ENCODE measurements around the gene MICAL2.

MICAL2 gene

GRCh38 chr11:12287374-12288211 lies 177.2 kb downstream of the MICAL2 start:
- no peak for DNase-seq (ENCODE audit: low read depth)

- peak; percentile 15 for DNase-seq (ENCODE audit: low read depth)
Measured at GRCh38 chr11:12288212-12288930, 178.0 kb downstream of the MICAL2 start.

- no peak for DNase-seq (ENCODE audit: low read depth)
Measured at GRCh38 chr11:12288931-12289666, 178.7 kb downstream of the MICAL2 start.

- DNase-seq (ENCODE audit: low read depth) = no peak
Measured at GRCh38 chr11:12289667-12290476, 179.5 kb downstream of the MICAL2 start.

- DNase-seq (ENCODE audit: low read depth) = no peak
Measured at GRCh38 chr11:12290477-12290922, 180.1 kb downstream of the MICAL2 start.

GRCh38 chr11:12291313-12291712 lies 180.9 kb downstream of the MICAL2 start:
- DNase-seq (ENCODE audit: low read depth) = no peak

GRCh38 chr11:12291766-12292165 lies 181.4 kb downstream of the MICAL2 start:
- DNase-seq (ENCODE audit: low read depth) = no peak

- no peak for DNase-seq (ENCODE audit: low read depth)
Measured at GRCh38 chr11:12292766-12293165, 182.4 kb downstream of the MICAL2 start.

GRCh38 chr11:12293486-12293885 lies 183.1 kb downstream of the MICAL2 start:
- no peak for DNase-seq (ENCODE audit: low read depth)

- DNase-seq (ENCODE audit: low read depth) = no peak
Measured at GRCh38 chr11:12294613-12295012, 184.2 kb downstream of the MICAL2 start.

- DNase-seq (ENCODE audit: low read depth) = no peak
Measured at GRCh38 chr11:12295943-12296342, 185.6 kb downstream of the MICAL2 start.

- no peak for DNase-seq (ENCODE audit: low read depth)
Measured at GRCh38 chr11:12298610-12299009, 188.2 kb downstream of the MICAL2 start.

GRCh38 chr11:12301379-12301778 lies 191.0 kb downstream of the MICAL2 start:
- no peak for DNase-seq (ENCODE audit: low read depth)

- no peak for DNase-seq (ENCODE audit: low read depth)
Measured at GRCh38 chr11:12303421-12304149, 193.2 kb downstream of the MICAL2 start.

- DNase-seq (ENCODE audit: low read depth) = no peak
Measured at GRCh38 chr11:12306830-12307229, 196.4 kb downstream of the MICAL2 start.

GRCh38 chr11:12312132-12312531 lies 201.7 kb downstream of the MICAL2 start:
- DNase-seq (ENCODE audit: low read depth) = no peak
